ENCODE measurements around the gene CPE.

CPE gene

GRCh38 chr4:165351359-165352130 is 27.3 kb upstream of the CPE start:
- H4K20me1 ChIP-seq (ENCODE audit: insufficient read depth, low read length) = no peaks in the 10 kb centered on the region
- no peaks in the 10 kb centered on the region for H3K4me1 ChIP-seq (ENCODE audit: low read length)
- no peak overlapping the region for H3K27ac ChIP-seq (ENCODE audit: low read length)
- no peaks in the 10 kb centered on the region for H3K79me2 ChIP-seq (ENCODE audit: low read length)
- H3K9me3 ChIP-seq (ENCODE audit: insufficient read depth, low read length) = no peaks in the 10 kb centered on the region
- H2AFZ ChIP-seq (ENCODE audit: low read depth, low read length) = no peak overlapping the region
- no peaks in the 10 kb centered on the region for H3K27me3 ChIP-seq (ENCODE audit: low read depth, low read length)
- H3K4me3 ChIP-seq (ENCODE audit: low read length) = no peak overlapping the region
- no peak for TF ChIP-seq EZH2phosphoT487 (IDR thresholded peaks at IDR 0.05; ENCODE audit: low read depth)
- peak; percentile 35 for TF ChIP-seq CTCF (IDR thresholded peaks at IDR 0.05; ENCODE audit: low read depth, low read length)
- no peak overlapping the region for H3K4me2 ChIP-seq (ENCODE audit: low read length)
- H3K9ac ChIP-seq (ENCODE audit: low read length) = no peak overlapping the region
- no peaks in the 10 kb centered on the region for H3K36me3 ChIP-seq (replicated peaks; ENCODE audit: low read depth, low read length)

- Histone ChIP-seq H3K9me3 (ENCODE audit: insufficient read depth, low read length) (no peaks in the 10 kb centered on the region), H3K79me2 (ENCODE audit: low read length) (no peaks in the 10 kb centered on the region), H3K4me2 (ENCODE audit: low read length) (peak overlapping the region; percentile 17; the same call in 1 of the 2 replicates), H3K27ac (ENCODE audit: low read length) (no peak overlapping the region), H4K20me1 (ENCODE audit: insufficient read depth, low read length) (no peaks in the 10 kb centered on the region), H3K27me3 (ENCODE audit: low read depth, low read length) (peaks cover 6% of the 10 kb centered on the region; the same call in 1 of the 2 replicates), H3K36me3 (replicated peaks; ENCODE audit: low read depth, low read length) (no peaks in the 10 kb centered on the region), H3K9ac (ENCODE audit: low read length) (no peak overlapping the region), H3K4me1 (ENCODE audit: low read length) (no peaks in the 10 kb centered on the region), H3K4me3 (ENCODE audit: low read length) (no peak overlapping the region), H2AFZ (ENCODE audit: low read depth, low read length) (peak overlapping the region; percentile 75)
- TF ChIP-seq CTCF (IDR thresholded peaks at IDR 0.05; ENCODE audit: low read depth, low read length) (peak; percentile 98), EZH2phosphoT487 (IDR thresholded peaks at IDR 0.05; ENCODE audit: low read depth) (no peak)
These were observed 22.9 kb upstream of the CPE start for GRCh38 chr4:165355900-165356300.

- Histone ChIP-seq H3K27me3 (ENCODE audit: low read depth, low read length) (peaks cover 6% of the 10 kb centered on the region; the same call in 1 of the 2 replicates), H3K9me3 (ENCODE audit: insufficient read depth, low read length) (no peaks in the 10 kb centered on the region), H4K20me1 (ENCODE audit: insufficient read depth, low read length) (no peaks in the 10 kb centered on the region), H3K36me3 (replicated peaks; ENCODE audit: low read depth, low read length) (no peaks in the 10 kb centered on the region), H2AFZ (ENCODE audit: low read depth, low read length) (no peak overlapping the region), H3K4me1 (ENCODE audit: low read length) (no peaks in the 10 kb centered on the region), H3K79me2 (ENCODE audit: low read length) (no peaks in the 10 kb centered on the region), H3K4me3 (ENCODE audit: low read length) (no peak overlapping the region), H3K4me2 (ENCODE audit: low read length) (no peak overlapping the region), H3K27ac (ENCODE audit: low read length) (no peak overlapping the region), H3K9ac (ENCODE audit: low read length) (no peak overlapping the region)
- no peak for TF ChIP-seq EZH2phosphoT487 (IDR thresholded peaks at IDR 0.05; ENCODE audit: low read depth)
These were observed 19.3 kb upstream of the CPE start for GRCh38 chr4:165359506-165359905.

GRCh38 chr4:165360041-165360695 is 18.6 kb upstream of the CPE start:
- Histone ChIP-seq H3K36me3 (replicated peaks; ENCODE audit: low read depth, low read length) (no peaks in the 10 kb centered on the region), H3K27me3 (ENCODE audit: low read depth, low read length) (peaks cover 6% of the 10 kb centered on the region; the same call in 1 of the 2 replicates), H4K20me1 (ENCODE audit: insufficient read depth, low read length) (no peaks in the 10 kb centered on the region), H3K79me2 (ENCODE audit: low read length) (no peaks in the 10 kb centered on the region), H3K9me3 (ENCODE audit: insufficient read depth, low read length) (no peaks in the 10 kb centered on the region), H3K9ac (ENCODE audit: low read length) (no peak overlapping the region), H3K4me3 (ENCODE audit: low read length) (no peak overlapping the region), H2AFZ (ENCODE audit: low read depth, low read length) (no peak overlapping the region), H3K4me2 (ENCODE audit: low read length) (no peak overlapping the region), H3K4me1 (ENCODE audit: low read length) (no peaks in the 10 kb centered on the region), H3K27ac (ENCODE audit: low read length) (no peak overlapping the region)
- no peak for TF ChIP-seq EZH2phosphoT487 (IDR thresholded peaks at IDR 0.05; ENCODE audit: low read depth)
